ENCODE measurements around the gene LYPLA2.

LYPLA2 gene

DNA sequence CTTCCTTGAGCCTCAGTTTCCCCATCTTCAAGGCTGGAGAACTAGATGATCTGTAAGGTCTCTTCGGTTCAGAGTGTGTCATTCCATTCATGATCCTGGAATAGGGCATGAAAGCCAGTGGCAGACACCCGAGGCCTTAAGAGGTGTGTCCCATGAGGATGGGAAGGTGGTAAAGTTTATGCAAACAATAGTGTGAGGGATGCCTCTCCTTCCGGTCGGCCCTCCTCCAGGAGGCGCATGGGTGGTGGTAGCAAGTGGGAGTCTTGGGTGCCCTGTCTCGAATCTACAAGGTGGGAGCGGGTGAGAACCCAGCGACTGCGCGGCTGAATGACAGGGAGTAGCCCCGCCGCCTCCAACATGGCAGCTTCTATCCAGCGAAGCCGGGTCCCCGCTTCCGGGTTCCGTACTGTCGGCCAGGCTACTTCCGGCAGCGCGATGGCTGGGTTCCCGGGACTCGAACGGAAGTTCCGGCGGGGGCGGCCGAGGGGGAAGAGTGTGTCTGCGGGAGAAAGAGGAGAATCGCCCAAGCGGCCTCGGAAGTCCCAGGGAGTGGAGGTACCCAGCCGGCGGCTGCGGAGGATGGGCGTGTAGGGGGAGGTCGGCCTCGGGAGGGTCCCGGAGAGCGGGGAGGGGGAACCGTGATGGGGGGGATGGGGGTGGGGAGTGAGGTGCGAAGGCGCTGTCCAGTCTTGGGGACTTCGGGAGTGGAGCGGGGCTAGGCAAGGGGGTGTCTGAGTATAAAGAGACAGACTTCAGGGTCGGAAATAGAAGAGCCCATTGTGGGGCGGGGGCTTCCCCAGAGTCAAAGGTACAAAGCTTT is at the start of gene LYPLA2:
Gene LYPLA2, plus strand, starts transcription at position 450 of the 820 bp plus-strand sequence. CDS start 1,538 bp downstream, outside the sequence.
- peak; percentile 93 for DNase-seq

- DNase-seq: no peak
These were observed 49.3 kb upstream of the LYPLA2 start for GRCh38 chr1:23741609-23742008.

- DNase-seq: peak; percentile 13
These were observed 48.2 kb upstream of the LYPLA2 start for GRCh38 chr1:23742670-23743286.

- peak; percentile 67 for DNase-seq
These were observed 47.4 kb upstream of the LYPLA2 start, which contains the start of gene ELOA for GRCh38 chr1:23743287-23744152. TSS of gene ELOA (plus strand) at chr1:23743471. CDS start at chr1:23743504, 33 bp downstream.

DNA sequence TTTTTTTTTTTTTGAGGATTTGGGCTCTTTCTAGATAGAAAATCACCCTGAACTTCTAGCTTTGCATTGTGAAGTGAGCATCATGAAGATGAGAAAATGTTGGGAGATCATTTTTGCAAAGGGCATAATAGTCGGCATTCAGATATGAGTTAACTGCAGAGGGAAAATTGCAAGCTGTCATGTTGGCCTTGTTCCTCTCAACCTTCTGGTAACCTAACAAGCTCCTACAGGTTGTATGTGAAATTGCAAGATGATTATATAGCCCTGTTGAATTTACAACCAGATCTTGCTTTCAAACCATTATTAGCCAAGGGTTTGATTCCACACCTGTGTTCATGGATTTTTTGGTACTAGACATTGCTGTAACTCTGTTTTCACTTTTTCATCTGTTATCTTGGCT is 45.4 kb upstream of the LYPLA2 start:
- peak; percentile 39 for DNase-seq

- no peak for DNase-seq
These were observed 42.9 kb upstream of the LYPLA2 start for GRCh38 chr1:23748016-23748415.

DNA sequence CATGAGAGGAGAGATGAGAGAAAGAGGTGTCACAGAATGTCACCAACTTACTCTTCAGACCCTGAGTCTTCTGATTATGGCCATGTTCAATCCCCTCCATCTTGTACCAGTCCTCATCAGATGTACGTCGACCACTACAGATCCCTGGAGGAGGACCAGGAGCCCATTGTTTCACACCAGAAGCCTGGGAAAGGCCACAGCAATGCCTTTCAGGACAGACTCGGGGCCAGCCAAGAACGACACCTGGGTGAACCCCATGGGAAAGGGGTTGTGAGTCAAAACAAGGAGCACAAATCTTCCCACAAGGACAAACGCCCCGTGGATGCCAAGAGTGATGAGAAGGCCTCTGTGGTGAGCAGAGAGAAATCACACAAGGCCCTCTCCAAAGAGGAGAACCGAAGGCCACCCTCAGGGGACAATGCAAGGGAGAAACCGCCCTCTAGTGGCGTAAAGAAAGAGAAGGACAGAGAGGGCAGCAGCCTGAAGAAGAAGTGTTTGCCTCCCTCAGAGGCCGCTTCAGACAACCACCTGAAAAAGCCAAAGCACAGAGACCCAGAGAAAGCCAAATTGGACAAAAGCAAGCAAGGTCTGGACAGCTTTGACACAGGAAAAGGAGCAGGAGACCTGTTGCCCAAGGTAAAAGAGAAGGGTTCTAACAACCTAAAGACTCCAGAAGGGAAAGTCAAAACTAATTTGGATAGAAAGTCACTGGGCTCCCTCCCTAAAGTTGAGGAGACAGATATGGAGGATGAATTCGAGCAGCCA is 39.7 kb upstream of the LYPLA2 start:
- DNase-seq: peak; percentile 61

DNA sequence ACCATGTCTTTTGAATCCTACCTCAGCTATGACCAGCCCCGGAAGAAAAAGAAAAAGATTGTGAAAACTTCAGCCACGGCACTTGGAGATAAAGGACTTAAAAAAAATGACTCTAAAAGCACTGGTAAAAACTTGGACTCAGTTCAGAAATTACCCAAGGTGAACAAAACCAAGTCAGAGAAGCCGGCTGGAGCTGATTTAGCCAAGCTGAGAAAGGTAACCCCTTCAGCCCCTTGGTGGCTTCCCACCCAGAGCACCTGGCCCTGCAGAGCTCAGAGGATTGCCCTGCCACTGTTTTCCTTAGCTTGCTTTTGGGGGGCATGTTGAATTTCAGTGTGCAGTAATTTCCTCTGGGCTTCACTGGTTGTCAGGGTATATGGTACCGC is 39.1 kb upstream of the LYPLA2 start:
- DNase-seq: no peak

DNA sequence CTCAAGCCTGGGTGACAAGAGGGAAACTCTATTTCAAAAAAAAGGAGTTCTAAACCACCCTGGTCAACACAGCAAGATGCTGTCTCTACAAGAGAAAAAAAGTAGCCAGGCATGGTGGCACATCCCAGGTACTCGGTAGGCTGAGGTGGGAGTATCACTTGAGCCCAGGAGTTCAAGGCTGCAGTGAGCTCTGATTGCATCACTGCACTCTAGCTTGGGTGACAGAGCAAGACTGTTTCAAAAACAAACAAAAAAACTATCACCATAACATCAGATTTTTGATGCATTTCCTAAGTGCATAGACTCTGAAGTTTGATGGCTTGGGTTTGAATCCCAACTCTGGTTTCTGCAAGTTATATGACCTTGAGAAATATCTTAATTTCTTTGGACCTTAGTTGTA is 38.0 kb upstream of the LYPLA2 start:
- no peak for DNase-seq

DNA sequence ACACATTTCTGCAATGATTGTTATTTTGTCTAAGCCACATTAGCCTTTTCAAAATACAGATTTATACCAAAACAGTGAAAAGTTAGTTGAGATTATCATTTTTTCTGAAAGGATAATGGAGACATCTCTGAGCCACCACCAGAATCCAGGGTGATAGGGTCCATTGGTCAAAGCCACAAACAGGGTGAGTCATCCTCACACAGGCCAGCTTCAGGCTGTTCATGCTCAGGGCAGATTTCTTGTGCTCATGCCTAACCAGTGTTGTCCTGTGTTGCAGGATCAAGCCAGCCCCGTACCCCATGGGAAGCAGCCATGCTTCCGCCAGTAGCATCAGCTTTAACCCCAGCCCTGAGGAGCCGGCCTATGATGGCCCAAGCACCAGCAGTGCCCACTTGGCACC is 34.3 kb upstream of the LYPLA2 start:
- peak; percentile 75 for DNase-seq

DNA sequence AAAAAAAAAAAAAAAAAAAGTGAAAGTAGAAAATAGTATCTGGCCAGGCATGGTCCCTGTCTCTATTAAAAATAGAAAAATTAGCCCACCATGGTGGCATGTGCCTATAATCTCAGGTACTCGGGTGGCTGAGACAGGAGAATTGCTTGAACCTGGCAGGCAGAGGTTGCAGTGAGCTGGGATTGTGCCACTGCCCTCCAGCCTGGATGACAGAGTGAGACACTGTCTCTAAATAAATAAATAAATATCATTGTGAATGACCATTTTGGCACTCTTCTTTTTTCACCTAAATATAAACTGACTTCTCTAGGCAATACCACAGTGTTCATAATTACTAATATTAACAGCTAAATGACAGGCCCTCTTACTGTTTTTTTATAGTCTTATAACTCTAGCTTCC is 33.1 kb upstream of the LYPLA2 start:
- DNase-seq: no peak

- DNase-seq: no peak
These were observed 31.7 kb upstream of the LYPLA2 start for GRCh38 chr1:23759277-23759676.

DNA sequence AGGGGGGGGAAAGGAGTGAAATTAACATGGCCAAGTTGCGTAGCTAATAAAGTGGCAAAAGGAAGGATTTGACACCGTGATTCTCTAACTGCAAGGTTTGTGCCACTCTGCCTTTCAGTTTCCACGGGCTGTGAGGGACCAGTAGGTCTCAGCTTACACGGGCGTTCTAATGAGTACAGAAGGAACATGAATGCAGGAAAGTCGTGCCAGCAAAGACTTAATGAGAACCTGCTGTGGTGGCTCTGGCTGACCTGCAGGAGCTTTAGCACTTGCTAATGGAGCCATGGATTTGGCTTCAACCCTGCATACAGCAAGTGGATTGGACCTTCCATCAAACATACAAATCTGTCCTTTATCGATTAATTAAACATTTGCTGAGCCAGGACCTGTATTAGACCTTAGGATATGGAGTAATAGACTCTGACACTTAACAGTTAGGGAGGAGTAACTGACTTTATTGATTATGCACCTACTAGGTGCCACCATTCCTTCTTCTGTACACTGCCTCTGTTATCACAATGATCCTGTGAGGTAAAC is 27.8 kb upstream of the LYPLA2 start:
- no peak for DNase-seq

DNA sequence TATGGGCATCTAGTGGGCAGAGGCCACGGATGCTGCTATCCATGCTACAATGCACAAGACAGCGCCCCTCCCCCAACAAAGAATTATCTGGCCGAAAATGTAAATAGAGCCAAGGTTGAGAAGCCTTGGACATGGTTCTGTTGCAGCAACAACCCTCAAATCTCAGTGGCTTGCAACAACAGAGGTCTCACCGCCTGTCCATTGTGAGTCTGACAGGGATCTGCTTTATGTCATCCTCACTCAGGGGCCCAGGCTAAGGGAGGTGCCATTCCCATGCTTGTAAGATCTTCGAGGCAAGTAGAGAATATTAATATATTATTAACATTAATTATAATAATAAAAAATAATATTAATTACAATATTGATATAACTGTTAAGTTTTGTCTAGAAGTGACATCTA is 22.2 kb upstream of the LYPLA2 start:
- DNase-seq: no peak

- peak; percentile 80 for DNase-seq
These were observed 18.7 kb upstream of the LYPLA2 start for GRCh38 chr1:23772049-23772853.

- no peak for DNase-seq
These were observed 18.1 kb upstream of the LYPLA2 start for GRCh38 chr1:23772854-23773242.

DNA sequence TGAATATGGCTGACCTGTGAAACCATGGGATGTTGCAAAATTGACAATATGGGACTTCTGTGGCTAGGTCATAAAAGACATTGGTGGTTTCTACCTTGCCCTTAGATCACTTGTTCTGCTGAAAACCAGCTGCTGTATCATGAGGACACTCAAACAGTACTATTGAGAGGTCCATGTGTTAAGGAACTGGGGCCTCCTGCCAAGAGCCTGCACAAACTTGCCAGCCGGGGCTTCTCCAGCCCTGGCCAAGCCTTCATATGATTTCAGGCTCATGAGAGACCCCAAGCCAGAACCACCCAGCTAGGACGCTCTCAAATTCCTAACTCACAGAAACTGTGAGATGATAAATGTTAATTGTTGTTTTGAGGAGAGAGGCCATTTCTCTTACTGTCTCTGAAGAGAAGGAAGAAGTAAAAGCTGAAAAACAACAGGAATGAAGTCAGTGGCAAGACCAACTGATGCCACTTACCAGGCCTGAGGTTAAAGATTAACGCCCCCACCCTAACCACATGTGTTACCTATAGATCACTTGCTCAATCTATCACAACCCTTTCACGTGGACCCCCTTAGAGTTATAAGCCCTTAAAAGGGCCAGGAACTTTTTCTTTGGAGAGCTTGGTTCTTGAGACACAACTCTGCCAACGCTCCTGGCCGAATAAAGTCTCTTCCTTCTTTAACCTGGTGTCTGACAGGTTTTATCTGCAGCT is 16.6 kb upstream of the LYPLA2 start:
- no peak for DNase-seq

DNA sequence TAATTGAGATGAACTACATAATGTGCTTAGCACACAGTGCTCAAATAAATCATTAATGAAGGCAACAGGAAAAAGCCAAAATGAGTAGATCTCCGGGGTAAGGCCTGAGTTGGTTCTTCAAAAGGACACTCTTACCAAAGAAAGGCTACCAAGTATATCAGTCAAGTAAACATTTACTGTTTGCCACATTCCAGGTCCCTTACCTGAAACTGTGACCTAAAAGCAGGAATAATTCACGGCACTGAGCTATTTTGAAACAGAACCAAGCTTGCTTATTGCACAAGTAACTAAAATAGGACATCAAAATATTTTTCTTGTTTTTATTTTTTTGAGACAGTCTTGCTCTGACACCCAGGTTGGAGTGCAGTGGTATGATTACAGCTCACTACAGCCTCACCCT is 14.7 kb upstream of the LYPLA2 start:
- DNase-seq: no peak

GRCh38 chr1:23777979-23778814 is 12.7 kb upstream of the LYPLA2 start, which contains the start of gene PITHD1:
TSS of gene PITHD1 (plus strand) at chr1:23778418. CDS start at chr1:23778516, 98 bp downstream.
- peak; percentile 83 for DNase-seq
